Hematopoietic multipotent progenitor cell treated with erythropoietin and hydrocortisone succinate and interleukin-3 and kit ligand, for 17 days (in vitro differentiated cells): ENCODE measurements around the gene HSDL2.
A peak's percentile ranks its signal among the peaks of the same experiment; 100 is the strongest.
"Not testable (repeated sequence)": the region's sequence is repeated elsewhere in the genome, so short reads cannot be mapped to it uniquely, and the experiment has no call there.

Source experiments
- DNase-seq: peaks from one replicate; pipeline ENCODE4 v3.0.0-alpha.2; 2015; ENCODE audit warnings: low spot score

The HSDL2 gene

GRCh38 chr9:112366591-112366990, 13.3 kb upstream of the HSDL2 start:
- DNase-seq, result no peak

GRCh38 chr9:112367465-112367864, 12.4 kb upstream of the HSDL2 start:
- no peak for DNase-seq

- DNase-seq, result no peak
Observed at GRCh38 chr9:112369817-112370216, 10.1 kb upstream of the HSDL2 start.

- DNase-seq, result no peak
Observed at GRCh38 chr9:112371060-112371459, 8.8 kb upstream of the HSDL2 start.

- DNase-seq, result not testable (repeated sequence)
Observed at GRCh38 chr9:112373666-112374065, 6.2 kb upstream of the HSDL2 start.

- DNase-seq, result not testable (repeated sequence)
Observed at GRCh38 chr9:112374232-112374631, 5.7 kb upstream of the HSDL2 start.

- no peak for DNase-seq
Observed at GRCh38 chr9:112375361-112375760, 4.5 kb upstream of the HSDL2 start.

GRCh38 chr9:112377087-112377486, 2.8 kb upstream of the HSDL2 start:
- no peak for DNase-seq

- DNase-seq, result peak; percentile 24
Observed at GRCh38 chr9:112377684-112378327, 2.1 kb upstream of the HSDL2 start.

- peak; percentile 32 for DNase-seq
Observed at GRCh38 chr9:112378328-112379176, 1.4 kb upstream of the HSDL2 start.

- peak; percentile 98 for DNase-seq
Observed at GRCh38 chr9:112379177-112380101, 469 bp upstream of the HSDL2 start.

- DNase-seq, result peak; percentile 36
Observed at GRCh38 chr9:112380825-112381221, 915 bp downstream of the HSDL2 start.

- no peak for DNase-seq
Observed at GRCh38 chr9:112382066-112382465, 2.2 kb downstream of the HSDL2 start.

GRCh38 chr9:112382501-112383364, 2.8 kb downstream of the HSDL2 start:
- DNase-seq, result no peak

- no peak for DNase-seq
Observed at GRCh38 chr9:112384219-112384618, 4.3 kb downstream of the HSDL2 start.

GRCh38 chr9:112384690-112385089, 4.8 kb downstream of the HSDL2 start:
- no peak for DNase-seq

GRCh38 chr9:112387115-112387514, 7.2 kb downstream of the HSDL2 start:
- DNase-seq, result no peak

GRCh38 chr9:112389897-112390296, 10.0 kb downstream of the HSDL2 start:
- DNase-seq, result not testable (repeated sequence)

GRCh38 chr9:112391936-112392560, 12.1 kb downstream of the HSDL2 start:
- not testable (repeated sequence) for DNase-seq

GRCh38 chr9:112393146-112393545, 13.2 kb downstream of the HSDL2 start:
- DNase-seq, result not testable (repeated sequence)

- no peak for DNase-seq
Observed at GRCh38 chr9:112396416-112396815, 16.5 kb downstream of the HSDL2 start.
